ENCODE results near the gene FAM204A.

- TF ChIP-seq CTCF (IDR thresholded peaks at IDR 0.05), result no peak
- TF ChIP-seq POLR2A (IDR thresholded peaks at IDR 0.05), result peak in 1 of 2 donors; percentile 71
Measured at GRCh38 chr10:118341791-118342637, at the start of gene FAM204A.
